C4-2B (cell line): ENCODE data around the gene UBXN11.

ENCODE experiments used
- CTCF ChIP-seq: fragments of 450-650 bp; conservative IDR thresholded peaks from 2 replicates; pipeline ENCODE4 v1.5.1; 2017; ENCODE audit warnings: mild to moderate bottlenecking
- ZFX ChIP-seq: fragments of 450-650 bp; IDR thresholded peaks from 2 replicates; pipeline ENCODE4 v1.6.1; 2017

GRCh38 chr1:26281091-26281958 lies 25.1 kb downstream of the UBXN11 start:
- TF ChIP-seq CTCF (no peak), ZFX (no peak)
